HG02970 (cell line): Measurements from ENCODE around the gene RASSF8.

Experiments used
- ATAC-seq: cut with Tn5 transposase; IDR thresholded peaks from one replicate; pipeline ENCODE4 v1.9.1; 2021; ENCODE audit warnings: mild to moderate bottlenecking, moderate library complexity, moderate number of reproducible peaks; ENCODE audit not compliant: unreplicated experiment, low FRiP score

The RASSF8 gene

DNA sequence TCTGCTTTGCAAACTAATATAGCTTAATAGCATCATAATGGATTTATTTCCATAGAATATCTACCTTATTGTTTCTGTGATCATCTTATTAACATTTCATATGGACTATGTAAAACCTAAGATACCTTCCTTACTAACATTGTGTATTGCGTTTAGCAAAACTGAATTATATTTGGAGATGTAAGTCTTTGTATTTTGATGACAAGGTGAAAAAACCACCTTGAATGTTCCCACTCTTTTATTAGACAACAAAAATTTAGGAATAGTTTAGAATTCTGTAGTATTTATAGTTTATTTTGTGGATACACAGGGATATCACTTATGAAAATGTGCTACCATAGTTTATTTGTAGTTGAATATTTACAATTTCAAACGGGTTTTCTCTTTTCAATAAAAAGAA lies 32.0 kb downstream of the RASSF8 start:
- ATAC-seq = no peak

DNA sequence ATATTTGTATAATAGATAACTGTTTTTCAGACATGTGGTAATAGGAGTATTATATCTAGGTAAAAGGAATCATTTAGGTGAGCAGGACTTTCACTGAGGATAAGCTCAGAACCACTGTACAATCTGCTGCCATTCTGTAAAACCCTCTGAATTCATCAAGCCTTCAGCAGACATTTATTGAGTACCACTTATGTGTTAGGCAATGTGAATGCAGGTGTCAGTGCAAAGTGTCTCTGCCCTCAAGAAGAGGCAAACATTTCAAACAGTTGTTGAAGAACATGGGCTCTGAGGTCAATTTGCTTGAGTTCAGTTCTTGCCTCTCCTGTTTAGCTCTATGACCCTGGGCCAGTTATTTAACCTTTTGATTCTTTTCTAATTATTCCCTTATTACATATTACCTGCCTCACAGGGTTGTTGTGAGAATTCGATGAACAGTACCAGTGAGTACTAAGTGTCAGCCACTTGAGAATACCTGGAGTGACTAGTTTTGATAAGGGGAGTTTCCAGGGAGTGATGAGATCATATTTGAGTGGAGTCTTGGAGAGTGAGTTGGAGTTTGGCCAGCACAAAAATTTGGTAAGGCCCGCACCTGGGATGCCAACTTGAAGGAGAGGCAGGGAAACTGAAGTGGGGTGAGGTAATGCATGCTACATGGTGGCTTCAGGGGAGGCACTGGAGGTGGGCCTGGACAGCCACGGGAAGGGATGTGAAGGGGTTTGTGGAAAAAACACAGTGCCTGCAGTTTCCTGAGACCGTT lies 33.7 kb downstream of the RASSF8 start:
- ATAC-seq = no peak

DNA sequence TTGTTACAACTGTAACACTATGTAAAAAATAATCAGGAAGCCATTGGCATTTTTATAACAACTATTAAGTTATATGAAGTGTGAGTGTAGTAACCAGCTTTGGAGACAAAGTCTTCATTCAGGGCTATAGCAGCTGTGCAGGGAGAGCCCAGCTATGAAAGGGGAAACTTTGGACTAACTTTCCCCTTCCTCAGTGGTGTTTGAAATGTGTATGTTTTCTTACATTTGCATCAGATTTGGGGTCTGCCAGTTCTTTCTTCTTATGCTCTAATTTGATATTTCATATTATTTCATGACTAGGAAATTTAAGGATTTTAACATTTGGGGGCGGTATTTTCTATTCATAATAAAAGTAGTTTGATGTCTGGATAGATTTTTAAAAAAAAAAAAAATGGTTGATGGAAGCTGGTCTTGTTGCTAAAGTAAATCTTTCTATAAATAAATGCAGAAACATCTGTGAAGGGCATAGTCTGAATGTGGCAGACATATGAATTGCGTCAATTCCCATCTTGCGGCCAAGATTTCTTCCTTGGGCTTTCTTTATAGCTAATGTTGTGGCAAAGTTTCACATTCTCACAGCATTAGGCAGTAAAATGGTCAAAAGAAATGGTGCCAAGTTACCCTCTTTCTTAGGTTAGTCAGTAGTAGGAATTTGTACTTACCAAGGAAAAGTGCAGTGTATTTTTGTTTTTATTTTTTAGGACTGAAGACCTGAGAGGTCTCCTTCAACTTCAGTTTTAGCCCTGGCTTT lies 35.6 kb downstream of the RASSF8 start:
- ATAC-seq = no peak

- no peak for ATAC-seq
Observed at GRCh38 chr12:25994901-25995625, 36.6 kb downstream of the RASSF8 start.

- ATAC-seq = no peak
Observed at GRCh38 chr12:25995906-25996305, 37.4 kb downstream of the RASSF8 start.

DNA sequence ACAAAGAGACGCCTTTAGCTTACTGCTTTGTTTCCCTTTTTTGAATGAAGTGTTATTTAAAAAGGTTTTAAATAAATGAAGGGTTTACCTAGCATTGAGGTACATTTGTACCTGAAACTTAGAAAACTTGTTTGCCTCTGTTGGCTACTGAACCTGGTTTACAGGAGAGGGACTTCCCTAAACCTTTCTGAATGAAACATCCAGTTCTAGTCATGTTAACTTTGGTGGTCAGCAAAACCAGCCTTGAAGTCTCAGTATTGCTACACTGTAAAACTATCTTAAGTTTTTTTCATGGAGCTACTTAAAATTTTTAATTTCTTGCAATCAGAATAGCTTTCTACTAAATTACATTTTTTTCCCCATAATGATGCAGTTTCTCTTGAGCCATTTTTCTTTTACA lies 38.2 kb downstream of the RASSF8 start:
- ATAC-seq = no peak

GRCh38 chr12:25997201-25997963 lies 38.9 kb downstream of the RASSF8 start:
- no peak for ATAC-seq

GRCh38 chr12:26000898-26001297 lies 42.4 kb downstream of the RASSF8 start:
- no peak for ATAC-seq

- ATAC-seq = no peak
Observed at GRCh38 chr12:26001530-26001929, 43.0 kb downstream of the RASSF8 start.

DNA sequence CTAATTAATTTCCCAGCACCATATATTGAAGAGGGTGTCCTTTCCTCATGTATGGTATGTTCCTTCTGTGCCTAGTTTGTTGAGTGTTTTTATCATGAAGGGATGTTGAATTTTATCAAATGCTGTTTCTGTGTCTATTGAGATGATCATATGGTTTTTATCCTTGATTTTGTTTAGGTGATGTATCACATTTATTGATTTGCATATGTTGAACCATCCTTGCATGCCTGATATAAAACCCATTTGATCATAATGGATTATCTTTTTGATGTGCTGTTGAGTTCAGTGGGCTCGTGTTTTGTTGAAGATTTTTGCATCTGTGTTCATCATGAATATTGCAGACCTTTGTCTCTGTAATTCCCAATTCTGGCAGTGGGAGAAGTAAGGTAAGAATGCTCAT lies 44.6 kb downstream of the RASSF8 start:
- no peak for ATAC-seq

DNA sequence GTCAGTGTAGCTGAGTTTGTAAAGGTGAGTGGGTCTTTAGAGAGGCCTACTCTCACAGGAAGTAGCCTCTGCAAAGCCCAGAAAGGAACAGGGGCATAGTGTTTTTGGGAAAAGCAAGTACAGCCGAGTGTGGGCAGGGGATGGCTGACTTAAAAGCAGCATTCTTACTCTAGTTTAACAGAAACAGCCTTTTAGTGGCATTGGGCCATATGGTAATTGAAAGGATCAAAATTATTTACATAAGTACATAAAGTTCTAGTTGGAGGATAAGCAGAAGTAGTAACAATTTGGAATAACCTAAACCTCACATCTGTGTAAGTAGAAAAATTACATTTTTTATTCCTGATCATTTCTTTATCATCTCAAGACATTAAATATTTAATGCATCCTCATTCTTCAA lies 49.1 kb downstream of the RASSF8 start:
- no peak for ATAC-seq

- no peak for ATAC-seq
Observed at GRCh38 chr12:26009593-26009992, 51.1 kb downstream of the RASSF8 start.

- no peak for ATAC-seq
Observed at GRCh38 chr12:26010293-26010821, 51.9 kb downstream of the RASSF8 start.

GRCh38 chr12:26011099-26011498 lies 52.6 kb downstream of the RASSF8 start:
- ATAC-seq = no peak

DNA sequence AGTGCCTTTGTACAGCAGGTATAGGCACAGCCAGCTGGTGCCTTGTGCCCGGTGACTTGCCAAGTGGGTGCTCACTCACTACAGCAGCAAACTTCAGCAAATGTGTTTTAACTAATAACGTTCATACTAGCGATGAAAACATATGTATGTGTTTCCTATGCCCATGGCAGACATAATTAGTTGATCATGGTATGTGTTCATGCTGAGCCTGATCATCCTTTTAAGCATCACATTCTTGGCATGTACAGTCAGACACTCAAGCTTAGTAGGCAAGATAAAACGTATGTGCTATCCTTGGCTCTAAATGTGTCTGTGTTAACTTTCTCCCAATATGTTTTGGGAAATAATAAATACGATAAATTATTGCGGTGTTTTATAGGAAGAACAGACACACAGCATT lies 55.6 kb downstream of the RASSF8 start:
- ATAC-seq = no peak

DNA sequence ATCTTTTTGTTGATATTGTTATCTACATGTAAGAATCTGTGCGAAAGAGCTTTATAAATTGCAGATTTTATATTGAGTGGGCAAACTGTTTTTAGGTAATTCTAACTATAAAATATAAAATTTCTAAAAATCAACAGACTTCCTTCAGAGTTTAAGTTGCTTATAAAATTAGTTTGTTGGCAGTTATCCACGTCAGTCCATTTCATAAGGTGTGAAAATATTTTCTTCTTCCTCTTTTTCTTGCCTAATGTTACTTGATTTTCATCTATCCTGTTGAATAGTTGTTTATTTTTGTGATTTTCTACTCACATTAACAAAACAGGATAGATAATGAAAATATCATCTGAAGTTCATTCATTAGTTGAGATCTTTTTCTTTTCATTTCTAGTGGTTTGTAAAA lies 58.0 kb downstream of the RASSF8 start:
- ATAC-seq = no peak

DNA sequence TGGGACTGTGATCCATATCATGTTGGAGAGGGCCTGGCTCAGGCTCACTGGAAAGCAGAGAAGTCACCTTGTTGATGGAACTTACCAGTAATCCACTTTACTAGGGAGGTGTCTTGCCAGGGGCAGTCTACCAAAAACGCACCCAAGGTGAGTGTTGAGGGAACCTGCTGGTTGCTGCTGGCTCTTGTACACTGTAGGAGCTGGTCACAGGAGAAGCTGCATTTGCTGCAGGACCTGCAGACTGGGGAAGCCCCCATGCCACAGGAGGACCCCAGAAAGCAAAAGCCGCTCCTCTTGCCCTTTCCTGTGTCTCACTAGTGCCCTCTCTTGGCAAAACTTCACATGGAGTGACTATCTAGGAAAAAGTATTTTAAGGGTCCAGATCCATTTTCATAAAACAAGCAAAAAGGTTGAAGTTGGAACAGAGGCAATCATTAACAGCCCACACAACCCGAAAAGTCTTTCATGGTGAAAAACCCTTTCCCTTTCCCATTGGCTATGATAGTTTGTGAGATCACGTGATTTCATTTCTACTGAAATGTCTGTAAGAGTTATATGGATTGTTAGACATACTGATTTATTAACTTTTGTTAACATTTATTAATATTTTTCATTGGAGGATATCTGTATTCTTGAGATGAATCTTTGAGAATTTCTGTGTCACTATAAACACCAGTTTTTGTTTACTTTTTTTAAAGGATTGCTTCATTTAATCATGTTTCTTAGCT lies 59.2 kb downstream of the RASSF8 start:
- no peak for ATAC-seq

DNA sequence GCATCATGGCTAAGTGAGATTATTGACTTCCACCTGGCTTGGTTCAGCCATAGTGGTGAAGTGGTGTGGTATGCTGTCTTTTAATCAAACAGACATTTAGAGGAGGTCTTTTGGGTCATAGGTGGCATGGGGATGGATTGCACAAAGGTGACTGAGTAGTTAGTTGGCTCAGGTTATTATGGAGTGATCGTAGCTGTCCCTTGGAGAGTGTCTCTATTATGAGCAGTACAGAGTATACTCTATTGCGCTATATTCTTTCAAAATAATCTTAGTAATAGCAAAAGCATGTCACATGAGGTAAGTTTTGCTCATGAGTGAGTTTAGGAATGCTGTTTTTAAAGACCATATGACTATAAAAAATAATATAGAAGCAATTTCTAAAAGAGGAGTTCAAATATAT lies 60.4 kb downstream of the RASSF8 start:
- ATAC-seq = no peak

DNA sequence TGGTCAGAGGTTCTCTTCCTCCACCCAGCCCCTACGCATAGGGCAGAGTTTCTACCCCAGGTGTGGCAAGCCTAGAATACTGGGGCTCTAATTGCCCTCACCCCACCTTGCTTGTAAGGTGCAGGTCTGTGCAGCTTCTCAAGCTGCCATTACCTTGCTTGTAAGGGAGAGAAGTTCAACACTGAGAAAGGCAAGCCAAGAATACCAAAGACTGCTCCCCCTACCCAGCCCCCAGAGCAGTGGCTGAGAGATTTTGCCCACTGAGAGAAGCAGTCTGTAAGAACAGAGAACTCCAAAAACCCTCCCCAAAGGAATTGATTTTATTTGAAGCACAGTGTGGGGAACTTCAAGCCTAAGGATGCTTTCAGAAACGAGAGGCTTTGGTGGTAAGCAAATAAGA lies 63.1 kb downstream of the RASSF8 start:
- no peak for ATAC-seq

DNA sequence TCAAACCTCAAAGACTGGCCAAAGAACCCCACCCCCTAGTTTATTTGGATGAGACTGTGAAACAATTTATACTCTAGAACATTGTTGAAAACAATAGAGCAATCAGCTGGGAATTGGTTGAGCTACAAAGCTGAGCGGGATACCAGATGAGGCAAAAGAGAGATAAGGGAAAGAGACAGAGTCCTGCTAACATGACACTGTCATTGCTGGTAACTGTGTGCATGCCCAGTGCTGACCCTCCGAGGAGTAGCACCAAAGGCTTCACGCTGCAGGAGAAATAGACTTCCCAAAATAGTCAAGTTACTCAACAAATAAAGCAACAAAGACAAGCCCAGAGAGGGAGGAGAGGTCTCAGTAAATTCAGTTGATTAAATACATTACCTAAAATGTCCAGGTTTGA lies 63.6 kb downstream of the RASSF8 start:
- ATAC-seq = no peak
